GM18507 (cell line): ENCODE results near the gene PSMA2.
"Not testable (repeated sequence)": the region's sequence is repeated elsewhere in the genome, so short reads cannot be mapped to it uniquely, and the experiment has no call there.

ENCODE experiments used
- DNase-seq: peaks from one replicate; pipeline ENCODE4 v3.0.0; 2011; ENCODE audit warnings: low read depth; ENCODE audit not compliant: insufficient read length; ENCODE audit errors: extremely low spot score
- FAIRE-seq: peaks from 2 replicates; lab custom pipeline; 2011; peaks lifted over from hg19 to GRCh38; lab: Jason Lieb, UNC

The PSMA2 gene

GRCh38 chr7:42911454-42912447 lies 20.2 kb downstream of the PSMA2 start, which contains the start of gene C7orf25:
Gene C7orf25 (minus strand): TSS chr7:42912070. CDS start chr7:42910900, 1,170 bp downstream.
- FAIRE-seq (peak; percentile 80), DNase-seq (peak; percentile 84)

GRCh38 chr7:42910306-42910705 lies 21.7 kb downstream of the PSMA2 start:
- no peak for DNase-seq
- no peak for FAIRE-seq

- FAIRE-seq (no peak), DNase-seq (no peak)
Measured at GRCh38 chr7:42907316-42907715, 24.7 kb downstream of the PSMA2 start.

- DNase-seq, result no peak
- no peak for FAIRE-seq
Measured at GRCh38 chr7:42906181-42906580, 25.8 kb downstream of the PSMA2 start.

- DNase-seq (no peak), FAIRE-seq (no peak)
Measured at GRCh38 chr7:42902331-42902730, 29.6 kb downstream of the PSMA2 start.

- FAIRE-seq (no peak), DNase-seq (no peak)
Measured at GRCh38 chr7:42900842-42901241, 31.1 kb downstream of the PSMA2 start.

- FAIRE-seq (no peak), DNase-seq (no peak)
Measured at GRCh38 chr7:42893346-42894240, 38.4 kb downstream of the PSMA2 start.

- FAIRE-seq (no peak), DNase-seq (no peak)
Measured at GRCh38 chr7:42886893-42887505, 45.0 kb downstream of the PSMA2 start.

- FAIRE-seq (no peak), DNase-seq (no peak)
Measured at GRCh38 chr7:42886129-42886528, 45.8 kb downstream of the PSMA2 start.

- not testable (repeated sequence) for DNase-seq, FAIRE-seq
Measured at GRCh38 chr7:42885183-42885582, 46.8 kb downstream of the PSMA2 start.

GRCh38 chr7:42883950-42884349 lies 48.0 kb downstream of the PSMA2 start:
- DNase-seq, result no peak
- FAIRE-seq, result peak; percentile 44

GRCh38 chr7:42880392-42880791 lies 51.6 kb downstream of the PSMA2 start:
- no peak for DNase-seq
- no peak for FAIRE-seq

- no peak for FAIRE-seq
- no peak for DNase-seq
Measured at GRCh38 chr7:42878303-42878702, 53.7 kb downstream of the PSMA2 start.

GRCh38 chr7:42877862-42878261 lies 54.1 kb downstream of the PSMA2 start:
- DNase-seq (no peak), FAIRE-seq (no peak)

- DNase-seq (no peak), FAIRE-seq (peak; percentile 82)
Measured at GRCh38 chr7:42876182-42877068, 55.5 kb downstream of the PSMA2 start.

GRCh38 chr7:42869131-42870020 lies 62.6 kb downstream of the PSMA2 start:
- no peak for DNase-seq
- FAIRE-seq, result peak; percentile 91

- no peak for FAIRE-seq
Measured at GRCh38 chr7:42868480-42868879, 63.5 kb downstream of the PSMA2 start.

More at GRCh38 chr7:42868480-42868879, 63.5 kb downstream of the PSMA2 start:
- DNase-seq, result no peak
